ENCODE data around the gene INTS14.

The INTS14 gene

GRCh38 chr15:65610871-65611718 lies at the start of gene INTS14:
TSS of gene INTS14 (minus strand) at chr15:65611131. CDS start at chr15:65607380, 3,751 bp downstream.
- peak; percentile 92 for DNase-seq

- DNase-seq: no peak
These were observed 48.6 kb upstream of the INTS14 start for GRCh38 chr15:65659502-65660052.

DNA sequence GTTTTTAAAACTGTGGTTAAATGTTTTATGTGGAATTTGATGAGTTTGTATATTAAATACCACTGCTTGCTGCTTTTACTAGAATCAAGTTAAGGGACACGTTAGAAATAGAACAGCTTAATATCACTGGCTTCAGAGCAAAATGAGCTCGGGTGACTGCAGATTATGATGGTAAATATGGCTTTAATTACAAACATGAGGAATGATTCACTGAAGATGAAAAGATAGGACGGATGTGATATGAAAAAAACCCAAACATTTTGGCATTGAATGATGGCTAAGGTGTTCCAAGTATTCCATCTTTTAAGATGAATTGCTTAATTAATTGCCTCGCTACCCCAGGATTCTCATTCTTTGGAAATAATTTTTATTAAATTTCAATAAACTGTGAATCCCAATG lies 44.5 kb upstream of the INTS14 start:
- no peak for DNase-seq

DNA sequence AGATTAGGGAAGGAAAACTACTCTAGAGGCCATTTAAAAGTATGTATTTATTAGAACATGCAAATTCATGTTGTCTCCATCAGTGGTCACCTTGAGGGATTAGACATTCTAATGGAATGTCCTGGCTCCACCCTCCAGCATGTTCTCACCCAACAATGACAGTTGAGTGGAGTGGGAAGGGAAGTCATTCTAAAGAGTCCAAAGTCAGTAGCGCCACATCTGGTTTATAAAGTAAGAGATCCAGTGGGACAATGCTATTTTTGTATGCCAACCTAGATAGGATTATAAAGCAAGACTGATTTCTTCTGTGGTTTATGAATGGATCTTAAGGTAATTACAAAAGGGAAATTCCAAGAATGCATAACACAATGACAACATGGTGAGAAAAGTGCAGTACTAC lies 44.1 kb upstream of the INTS14 start:
- no peak for DNase-seq

DNA sequence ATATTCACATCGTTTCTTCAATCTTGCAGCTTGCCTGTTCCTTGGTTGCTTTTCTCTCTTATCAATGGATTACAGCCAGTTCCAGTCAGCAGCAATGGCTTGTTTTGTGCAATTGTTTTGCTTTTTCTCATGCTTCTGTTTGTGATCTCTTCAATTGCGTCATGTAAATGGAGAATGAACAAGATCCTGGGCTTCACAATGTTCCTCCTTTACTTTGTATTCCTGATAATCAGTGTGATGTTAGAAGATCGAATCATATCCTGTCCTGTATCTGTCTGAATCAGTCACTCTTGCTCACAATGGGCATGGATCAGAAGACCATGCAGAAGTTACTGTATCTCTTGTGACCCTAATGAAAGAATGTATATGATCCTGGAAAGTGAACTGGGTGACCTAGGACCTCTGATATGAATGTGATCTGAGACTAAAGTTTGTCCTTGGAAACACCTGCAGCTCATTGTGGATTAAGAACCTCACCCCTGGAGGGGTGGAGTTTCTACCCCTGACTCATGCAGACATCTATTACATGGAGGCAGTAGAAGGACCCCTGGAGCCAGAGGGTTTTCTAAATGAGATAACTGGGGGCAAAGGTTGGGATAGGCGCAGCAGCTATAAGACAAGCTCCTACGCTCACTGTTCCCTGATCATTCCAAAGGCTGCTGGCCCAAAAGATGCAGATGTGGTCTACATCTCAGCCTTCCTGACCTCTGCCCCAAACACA lies 43.0 kb upstream of the INTS14 start:
- no peak for DNase-seq

GRCh38 chr15:65653341-65653740 lies 42.4 kb upstream of the INTS14 start:
- DNase-seq: no peak

DNA sequence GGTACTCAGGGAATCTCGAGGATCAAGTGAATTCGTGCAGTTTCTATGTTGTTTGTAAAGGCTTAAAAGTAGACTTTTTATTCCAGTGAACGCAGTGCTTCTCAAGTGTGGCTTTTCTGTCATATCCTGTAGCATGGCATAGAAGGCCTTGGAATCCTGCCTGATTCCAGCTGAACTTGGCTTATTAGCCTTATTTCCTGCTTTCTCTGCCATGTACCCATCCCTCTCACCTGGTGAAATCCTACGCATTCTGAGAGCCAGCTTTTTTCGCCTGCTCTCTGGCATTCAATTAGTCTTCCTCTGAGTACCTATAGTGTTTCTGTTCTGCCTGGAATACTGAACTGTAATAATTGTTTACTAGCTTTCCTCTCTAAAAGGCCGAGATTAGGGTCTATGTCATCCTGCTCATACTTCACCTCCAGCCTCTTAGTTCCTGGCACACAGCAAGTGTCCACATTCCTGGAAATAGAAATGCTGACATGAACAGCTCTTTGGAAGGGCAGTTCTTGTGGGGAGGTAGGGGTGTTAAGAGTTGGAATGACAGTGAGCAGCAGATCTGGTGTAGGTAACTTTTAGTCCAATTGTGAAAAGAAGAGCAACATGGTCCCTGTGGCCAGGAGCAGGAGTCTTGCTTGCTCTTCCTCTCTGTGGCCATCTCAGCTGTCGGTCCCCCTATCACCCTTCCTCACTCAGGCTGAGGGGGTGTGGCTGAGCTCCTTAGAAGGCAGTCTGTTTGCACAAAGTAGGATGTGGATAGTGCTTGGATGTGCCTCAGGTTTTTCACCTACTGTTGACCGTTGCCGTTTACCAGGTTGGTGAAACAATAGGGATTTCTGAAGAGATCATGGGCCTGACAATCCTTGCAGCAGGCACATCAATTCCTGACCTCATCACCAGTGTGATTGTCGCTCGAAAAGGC lies 41.2 kb upstream of the INTS14 start:
- no peak for DNase-seq

DNA sequence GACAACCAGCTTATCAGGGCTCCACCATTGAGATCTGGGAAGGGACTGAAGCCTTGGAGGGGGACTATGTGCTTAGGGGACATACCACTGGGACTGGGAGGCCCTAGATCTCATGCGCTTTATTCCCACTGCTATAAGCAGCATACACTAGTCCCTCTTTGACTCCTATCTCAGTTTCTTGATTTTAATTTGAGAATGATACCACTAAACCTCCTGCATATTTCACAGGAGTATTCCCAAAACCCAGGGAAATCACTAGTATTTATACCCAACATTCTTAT lies 40.1 kb upstream of the INTS14 start:
- no peak for DNase-seq

GRCh38 chr15:65650312-65651041 lies 39.5 kb upstream of the INTS14 start:
- no peak for DNase-seq

DNA sequence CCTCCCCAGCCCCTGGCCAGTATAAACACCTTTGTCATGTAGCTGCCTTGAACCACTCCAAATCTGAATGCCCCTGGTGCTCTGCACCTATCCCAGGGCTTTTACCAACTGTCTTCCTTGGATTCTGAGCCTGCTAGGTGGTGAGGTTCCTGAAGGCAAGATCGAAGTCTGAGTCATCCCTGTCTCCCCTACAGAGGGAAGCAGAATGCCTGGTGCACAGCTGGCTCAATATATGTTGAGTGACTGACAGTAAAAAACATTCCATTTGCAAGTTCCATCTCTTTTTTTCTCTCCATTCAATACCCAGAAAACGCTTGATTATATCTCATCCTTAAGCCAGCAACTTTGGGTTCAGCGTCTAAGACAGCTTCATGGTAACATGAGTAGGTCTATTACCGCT lies 35.6 kb upstream of the INTS14 start:
- no peak for DNase-seq

GRCh38 chr15:65645392-65645791 lies 34.5 kb upstream of the INTS14 start:
- no peak for DNase-seq

- no peak for DNase-seq
These were observed 33.4 kb upstream of the INTS14 start for GRCh38 chr15:65644282-65644681.

GRCh38 chr15:65642594-65642993 lies 31.7 kb upstream of the INTS14 start:
- DNase-seq: no peak

GRCh38 chr15:65641768-65642475 lies 31.0 kb upstream of the INTS14 start:
- DNase-seq: no peak

DNA sequence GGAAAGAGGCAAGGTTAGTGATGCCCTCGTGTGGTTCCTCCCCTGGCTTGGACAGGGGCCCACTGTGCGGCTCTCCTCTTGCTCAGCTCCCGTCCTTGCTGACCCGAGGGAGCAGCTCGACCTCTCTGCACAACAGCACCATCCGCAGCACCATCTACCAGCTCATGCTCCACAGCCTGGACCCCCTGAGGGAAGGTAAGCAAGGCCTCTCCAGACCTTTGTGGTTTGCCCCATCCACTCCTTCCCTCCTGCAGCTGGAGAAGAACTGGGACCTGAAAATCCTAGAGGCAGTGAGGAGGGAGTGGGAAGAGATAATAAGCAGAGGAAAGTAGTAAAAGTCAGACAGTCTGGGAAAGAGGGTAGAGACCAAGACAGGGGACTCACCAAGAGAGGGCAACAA lies 28.6 kb upstream of the INTS14 start:
- DNase-seq: no peak

DNA sequence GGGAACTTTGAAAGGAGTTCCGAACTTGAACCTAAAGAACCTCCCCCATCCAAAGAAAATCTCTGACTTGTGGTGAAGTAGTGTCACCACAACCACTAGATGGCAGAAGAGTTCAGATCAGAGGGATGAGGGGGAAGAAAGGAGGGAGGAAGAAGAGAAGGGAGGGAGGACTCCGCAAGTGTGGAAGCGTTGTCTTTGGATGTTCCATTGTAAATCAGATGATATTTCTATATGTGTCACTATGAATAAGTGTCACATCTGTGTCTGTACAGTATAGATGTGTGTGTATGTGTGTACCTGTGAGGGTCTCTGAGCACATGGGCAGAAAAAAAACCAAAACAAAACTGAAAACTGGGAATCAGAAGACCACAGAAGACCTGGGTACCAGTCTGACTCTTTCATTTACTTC lies 27.8 kb upstream of the INTS14 start:
- peak; percentile 46 to 80 for DNase-seq

DNA sequence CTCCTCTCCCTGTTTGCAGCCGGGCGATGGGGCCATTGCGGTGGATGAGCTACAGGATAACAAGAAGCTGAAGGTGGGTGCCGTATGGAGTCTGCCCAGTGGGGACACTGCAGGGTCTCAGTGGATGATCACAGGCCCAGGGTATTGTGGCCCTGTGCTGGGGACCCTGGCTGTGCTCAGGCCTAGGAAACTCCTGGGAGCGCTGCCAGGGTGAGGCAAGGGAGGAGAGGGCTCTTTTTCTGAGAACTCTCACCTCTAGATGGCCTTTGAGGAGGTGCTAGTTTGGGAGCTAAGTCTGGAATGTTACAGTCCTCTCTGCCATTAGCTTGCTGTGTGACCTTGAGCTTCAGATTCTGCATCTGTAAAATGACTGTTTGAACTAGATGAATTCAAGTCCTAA lies 27.2 kb upstream of the INTS14 start:
- no peak for DNase-seq

DNA sequence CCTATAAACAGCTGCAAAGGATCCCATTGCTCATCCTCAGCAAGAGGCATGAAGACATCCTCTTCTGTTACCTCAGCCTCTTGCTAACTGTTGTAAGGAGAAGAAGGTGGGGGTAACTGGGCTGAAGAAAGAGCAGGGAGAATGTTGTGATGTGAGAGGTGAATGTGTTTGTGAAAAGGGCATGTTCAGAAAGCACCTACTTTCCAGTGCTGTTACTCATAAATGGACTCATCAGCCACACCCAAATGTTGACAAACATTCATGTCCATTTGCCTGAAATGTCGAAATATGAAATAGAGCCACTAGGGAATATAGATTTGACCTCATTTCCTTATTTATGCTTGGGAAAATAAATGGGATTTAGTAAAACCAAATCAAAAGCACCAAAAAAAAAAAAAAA lies 23.4 kb upstream of the INTS14 start:
- DNase-seq: no peak

- DNase-seq: no peak
These were observed 22.8 kb upstream of the INTS14 start for GRCh38 chr15:65633752-65634151.

GRCh38 chr15:65632780-65633375 lies 21.9 kb upstream of the INTS14 start:
- DNase-seq: no peak

DNA sequence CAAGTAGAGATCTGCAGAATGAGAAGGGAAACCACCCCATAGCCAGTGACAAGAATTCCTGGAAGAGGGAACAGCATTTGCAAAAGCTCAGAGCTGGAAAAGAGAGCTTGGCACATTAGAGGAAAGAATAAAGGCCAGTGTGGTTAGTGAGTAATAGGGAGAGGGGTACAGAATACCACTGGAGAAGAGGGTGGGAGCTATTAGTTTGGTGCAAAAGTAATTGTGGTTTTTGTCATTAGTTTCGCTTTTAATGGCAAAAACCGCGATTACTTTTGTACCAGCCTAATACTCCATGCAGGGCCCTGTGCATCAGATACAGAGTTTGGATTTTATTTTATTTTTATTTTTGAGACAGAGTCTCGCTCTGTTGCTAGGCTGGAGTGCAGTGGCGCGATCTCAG lies 20.6 kb upstream of the INTS14 start:
- DNase-seq: peak in 1 of 2 donors; percentile 19
